NB4 (cell line): ENCODE results near the gene TDG.

Source experiments
- DNase-seq: peaks from one replicate; pipeline ENCODE4 v3.0.0; 2010; ENCODE audit warnings: low read depth
- H3K4me3 ChIP-seq: one replicate; pipeline ENCODE4 v1.5.1; 2011; ENCODE audit warnings: mild to moderate bottlenecking, low read depth, low read length, moderate library complexity
- CTCF ChIP-seq: IDR thresholded peaks from one replicate; pipeline ENCODE4 v1.5.1; 2012; ENCODE audit warnings: low read depth, low read length
- MAX ChIP-seq: IDR thresholded peaks from 2 replicates; pipeline ENCODE4 v1.6.1; 2011; ENCODE audit warnings: low read depth, low read length
- MYC ChIP-seq: IDR thresholded peaks from 2 replicates; pipeline ENCODE4 v1.6.1; 2011; ENCODE audit warnings: low read depth, low read length
- POLR2A ChIP-seq: IDR thresholded peaks from 2 replicates; pipeline ENCODE4 v1.6.1; 2011; ENCODE audit warnings: mild to moderate bottlenecking; ENCODE audit not compliant: insufficient read length; ENCODE audit errors: extremely low read depth

The TDG gene

GRCh38 chr12:103996595-103996994 lies 30.9 kb downstream of the TDG start:
- H3K4me3 ChIP-seq: no peak overlapping the region
- no peak for DNase-seq
- no peak for TF ChIP-seq CTCF
- no peak for TF ChIP-seq POLR2A
- TF ChIP-seq MAX: no peak
- no peak for TF ChIP-seq MYC

DNA sequence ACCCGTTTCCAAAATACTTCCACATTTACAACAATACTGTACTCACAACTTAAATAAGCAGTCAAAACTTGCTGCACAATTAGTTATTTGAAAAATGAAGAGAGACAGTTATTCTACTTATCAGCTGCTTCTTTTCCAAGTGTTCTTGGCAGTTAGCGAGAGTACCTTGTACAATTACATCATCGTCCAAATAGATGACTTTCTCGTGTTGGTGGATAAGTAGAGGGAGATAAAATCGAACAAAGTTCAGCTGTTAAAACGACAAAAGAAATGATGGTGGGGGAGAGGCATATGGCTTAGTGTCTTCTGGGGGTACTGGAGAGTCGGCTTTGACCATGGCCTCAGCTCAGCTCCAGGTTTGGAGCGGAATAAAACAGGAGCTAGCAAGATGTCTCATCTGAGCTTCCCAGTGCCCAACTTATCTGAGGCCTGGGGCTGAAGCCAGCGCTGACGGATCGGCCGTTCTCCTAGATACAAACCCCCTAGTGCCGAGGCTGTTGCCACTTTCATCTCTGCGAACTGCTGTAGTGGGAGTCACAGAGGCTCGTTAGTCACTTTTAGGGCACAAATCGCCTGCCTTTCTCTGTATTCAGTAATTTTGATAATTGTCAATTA lies 31.7 kb downstream of the TDG start:
- no peak for DNase-seq
- TF ChIP-seq MYC: no peak
- TF ChIP-seq MAX: no peak
- TF ChIP-seq CTCF: no peak
- no peak for TF ChIP-seq POLR2A
- H3K4me3 ChIP-seq: no peak overlapping the region

DNA sequence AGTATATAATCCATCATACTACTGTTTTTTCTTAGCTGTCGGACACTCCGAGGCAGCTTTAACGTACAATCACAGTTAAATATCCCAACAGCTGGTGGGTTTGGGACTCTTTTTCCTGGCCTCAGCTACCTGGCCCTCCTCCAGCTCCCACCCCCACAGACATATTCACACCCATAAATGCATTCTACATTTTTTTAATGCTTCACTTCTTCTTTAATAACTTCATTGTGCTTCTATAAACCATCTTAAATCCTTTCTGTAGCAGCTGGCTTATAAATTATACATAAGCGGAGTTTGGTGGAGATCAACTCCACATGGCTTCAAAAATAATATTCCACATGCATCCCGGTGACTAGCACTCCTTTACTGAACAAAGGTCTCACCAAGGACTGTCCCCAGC lies 33.3 kb downstream of the TDG start:
- DNase-seq: no peak
- H3K4me3 ChIP-seq: no peak overlapping the region
- TF ChIP-seq POLR2A (no peak), MAX (no peak), MYC (no peak), CTCF (no peak)

GRCh38 chr12:104000807-104001434 lies 35.2 kb downstream of the TDG start:
- DNase-seq: no peak
- no peak overlapping the region for H3K4me3 ChIP-seq

GRCh38 chr12:104002686-104003085 lies 37.0 kb downstream of the TDG start:
- no peak overlapping the region for H3K4me3 ChIP-seq
- no peak for DNase-seq
- TF ChIP-seq MAX: no peak
- no peak for TF ChIP-seq CTCF
- no peak for TF ChIP-seq MYC
- no peak for TF ChIP-seq POLR2A

More at GRCh38 chr12:104000807-104001434, 35.2 kb downstream of the TDG start:
- no peak for TF ChIP-seq MYC

- TF ChIP-seq MAX: no peak
- TF ChIP-seq CTCF: no peak
- no peak for TF ChIP-seq MYC
- TF ChIP-seq POLR2A: no peak
- no peak for DNase-seq
- no peak overlapping the region for H3K4me3 ChIP-seq
These were observed 37.9 kb downstream of the TDG start for GRCh38 chr12:104003596-104003995.
